ENCODE results near the gene PLK5.

- TF ChIP-seq, protein P1, sequence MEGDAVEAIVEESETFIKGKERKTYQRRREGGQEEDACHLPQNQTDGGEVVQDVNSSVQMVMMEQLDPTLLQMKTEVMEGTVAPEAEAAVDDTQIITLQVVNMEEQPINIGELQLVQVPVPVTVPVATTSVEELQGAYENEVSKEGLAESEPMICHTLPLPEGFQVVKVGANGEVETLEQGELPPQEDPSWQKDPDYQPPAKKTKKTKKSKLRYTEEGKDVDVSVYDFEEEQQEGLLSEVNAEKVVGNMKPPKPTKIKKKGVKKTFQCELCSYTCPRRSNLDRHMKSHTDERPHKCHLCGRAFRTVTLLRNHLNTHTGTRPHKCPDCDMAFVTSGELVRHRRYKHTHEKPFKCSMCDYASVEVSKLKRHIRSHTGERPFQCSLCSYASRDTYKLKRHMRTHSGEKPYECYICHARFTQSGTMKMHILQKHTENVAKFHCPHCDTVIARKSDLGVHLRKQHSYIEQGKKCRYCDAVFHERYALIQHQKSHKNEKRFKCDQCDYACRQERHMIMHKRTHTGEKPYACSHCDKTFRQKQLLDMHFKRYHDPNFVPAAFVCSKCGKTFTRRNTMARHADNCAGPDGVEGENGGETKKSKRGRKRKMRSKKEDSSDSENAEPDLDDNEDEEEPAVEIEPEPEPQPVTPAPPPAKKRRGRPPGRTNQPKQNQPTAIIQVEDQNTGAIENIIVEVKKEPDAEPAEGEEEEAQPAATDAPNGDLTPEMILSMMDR (IDR thresholded peaks at IDR 0.05; ENCODE audit: poor library complexity, severe bottlenecking): peak; percentile 31
- TF ChIP-seq SMC3 (conservative IDR thresholded peaks at IDR 0.05; ENCODE audit: poor library complexity) (peak; percentile 45), POLR2AphosphoS5 (IDR thresholded peaks at IDR 0.05) (peak; percentile 72)
Observed at GRCh38 chr19:1491114-1491848, 32.6 kb upstream of the PLK5 start, which contains the start of gene REEP6.
